Chondrocyte (in vitro differentiated cells): ENCODE data around the gene SNRK. TPM values are rescaled to one million over a fixed set of nuclear protein-coding genes. Genes with fewer than 3 reads are reported as not detected.
A peak's percentile ranks its signal among the peaks of the same experiment; 100 is the strongest.

Experiments
- DNase-seq: peaks from one replicate; pipeline ENCODE4 v3.0.0; 2021; ENCODE audit warnings: mixed read lengths, low spot score
- H3K27ac Mint-ChIP-seq: one replicate; pipeline ENCODE4 v1.8.0; 2021; ENCODE audit warnings: mild to moderate bottlenecking, moderate library complexity, mixed read lengths; ENCODE audit not compliant: unreplicated experiment
- H3K27me3 Mint-ChIP-seq: 2 replicates; pipeline ENCODE4 v1.8.0; 2021; ENCODE audit warnings: low read depth, mixed read lengths
- H3K36me3 Mint-ChIP-seq: 2 replicates; pipeline ENCODE4 v1.8.0; 2021; ENCODE audit warnings: low read depth, mixed read lengths
- H3K4me1 Mint-ChIP-seq: 2 replicates; pipeline ENCODE4 v1.8.0; 2021; ENCODE audit warnings: low read depth, mild to moderate bottlenecking, mixed read lengths
- H3K4me3 Mint-ChIP-seq: one replicate; pipeline ENCODE4 v1.8.0; 2021; ENCODE audit warnings: mild to moderate bottlenecking, moderate library complexity, mixed read lengths; ENCODE audit not compliant: unreplicated experiment
- H3K9me3 Mint-ChIP-seq: 2 replicates; pipeline ENCODE4 v1.8.0; 2021; ENCODE audit warnings: low read depth, mixed read lengths
- total RNA-seq: library from RNA; stranded (reverse); gene quantifications from 3 replicates; pipeline ENCODE4 v1.2.1, GENCODE V29; 2021
- TF ChIP-seq, protein P1 (sequence below): fragments of 200-600 bp; sonication (generic); IDR thresholded peaks from 2 replicates; pipeline ENCODE4 v1.5.0; 2021; ENCODE audit warnings: antibody characterized with exemption, mild to moderate bottlenecking, moderate library complexity

Gene SNRK
- total RNA-seq, 1 donor from 2014 or later: 18.1 TPM

DNA sequence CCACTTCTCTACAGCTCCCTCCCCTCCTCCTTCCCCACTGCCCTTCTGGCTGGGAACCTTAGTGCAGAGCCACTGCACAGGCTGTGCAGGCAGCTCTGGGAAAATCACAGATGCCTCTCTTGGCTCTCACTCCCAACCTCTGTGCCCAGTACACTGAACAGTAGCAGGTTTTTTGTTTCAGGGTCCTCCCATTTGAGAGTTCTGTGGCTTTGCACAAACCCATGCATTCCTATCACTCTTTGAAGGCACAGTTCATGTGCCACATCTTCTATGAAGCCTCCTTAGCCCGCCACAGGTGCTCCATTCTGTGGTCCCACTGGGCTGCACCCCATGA, 103.9 kb downstream of the SNRK start:
- TF ChIP-seq, protein P1, sequence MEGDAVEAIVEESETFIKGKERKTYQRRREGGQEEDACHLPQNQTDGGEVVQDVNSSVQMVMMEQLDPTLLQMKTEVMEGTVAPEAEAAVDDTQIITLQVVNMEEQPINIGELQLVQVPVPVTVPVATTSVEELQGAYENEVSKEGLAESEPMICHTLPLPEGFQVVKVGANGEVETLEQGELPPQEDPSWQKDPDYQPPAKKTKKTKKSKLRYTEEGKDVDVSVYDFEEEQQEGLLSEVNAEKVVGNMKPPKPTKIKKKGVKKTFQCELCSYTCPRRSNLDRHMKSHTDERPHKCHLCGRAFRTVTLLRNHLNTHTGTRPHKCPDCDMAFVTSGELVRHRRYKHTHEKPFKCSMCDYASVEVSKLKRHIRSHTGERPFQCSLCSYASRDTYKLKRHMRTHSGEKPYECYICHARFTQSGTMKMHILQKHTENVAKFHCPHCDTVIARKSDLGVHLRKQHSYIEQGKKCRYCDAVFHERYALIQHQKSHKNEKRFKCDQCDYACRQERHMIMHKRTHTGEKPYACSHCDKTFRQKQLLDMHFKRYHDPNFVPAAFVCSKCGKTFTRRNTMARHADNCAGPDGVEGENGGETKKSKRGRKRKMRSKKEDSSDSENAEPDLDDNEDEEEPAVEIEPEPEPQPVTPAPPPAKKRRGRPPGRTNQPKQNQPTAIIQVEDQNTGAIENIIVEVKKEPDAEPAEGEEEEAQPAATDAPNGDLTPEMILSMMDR: no peak
- H3K4me1 Mint-ChIP-seq: peaks cover 28% of the 10 kb centered on the region

DNA sequence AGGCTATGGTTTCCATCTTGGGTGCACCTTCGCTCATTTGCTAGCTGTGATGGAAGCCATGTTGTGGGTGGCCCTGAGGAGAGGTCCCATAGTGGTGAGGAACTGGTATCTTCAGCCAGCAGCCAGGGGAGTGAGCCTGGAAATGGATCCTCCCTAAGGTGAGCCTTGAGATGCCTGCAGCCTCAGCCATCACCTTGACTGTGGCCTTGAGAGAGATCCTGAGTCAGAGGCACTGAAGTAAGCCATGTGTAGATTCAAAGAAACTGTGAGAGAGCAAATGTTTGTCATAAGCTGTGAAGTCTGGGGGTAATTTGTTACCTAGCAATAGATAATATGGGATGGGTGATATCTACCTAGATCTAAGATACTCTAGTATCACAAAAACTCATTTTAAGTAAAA, 105.3 kb downstream of the SNRK start:
- Mint-ChIP-seq H3K36me3 (no peaks in the 10 kb centered on the region), H3K27me3 (no peaks in the 10 kb centered on the region), H3K4me3 (no peak overlapping the region), H3K9me3 (no peaks in the 10 kb centered on the region), H3K27ac (no peak overlapping the region), H3K4me1 (peaks cover 28% of the 10 kb centered on the region)
- TF ChIP-seq, protein P1: no peak
- DNase-seq: no peak

More for the DNA sequence above, 103.9 kb downstream of the SNRK start:
- Mint-ChIP-seq H3K27ac (peak overlapping the region; percentile 37), H3K4me3 (no peak overlapping the region), H3K9me3 (peaks cover 4% of the 10 kb centered on the region), H3K27me3 (no peaks in the 10 kb centered on the region), H3K36me3 (peaks cover 2% of the 10 kb centered on the region)
- no peak for DNase-seq

DNA sequence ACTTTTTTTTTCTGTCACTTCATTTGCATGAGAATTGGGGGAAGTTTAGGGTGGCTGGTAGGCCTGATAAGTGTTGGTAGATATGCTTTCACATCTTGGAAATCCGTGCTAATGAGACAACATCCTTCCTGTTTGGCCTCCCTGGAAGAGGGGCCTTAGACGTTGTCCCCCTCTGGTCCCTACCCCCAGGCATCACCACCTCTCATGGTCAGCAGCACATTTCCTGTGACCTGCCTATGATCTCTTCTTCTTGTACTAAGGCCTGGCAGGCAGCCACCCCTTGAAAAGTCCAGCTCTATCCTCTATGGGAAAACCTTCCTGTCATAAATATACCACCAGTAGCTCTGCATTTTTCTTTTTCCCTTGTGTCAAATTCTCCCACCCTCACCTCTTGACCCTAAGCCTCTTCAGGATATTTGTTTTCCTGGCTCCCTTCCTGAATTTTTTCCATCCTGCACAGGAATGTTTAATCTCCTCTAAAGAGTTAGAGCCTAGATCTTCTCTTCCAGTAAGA, 107.8 kb downstream of the SNRK start:
- H3K4me1 Mint-ChIP-seq: peaks cover 28% of the 10 kb centered on the region
- H3K27me3 Mint-ChIP-seq: no peaks in the 10 kb centered on the region
- no peaks in the 10 kb centered on the region for H3K9me3 Mint-ChIP-seq
- H3K36me3 Mint-ChIP-seq: no peaks in the 10 kb centered on the region
- no peak overlapping the region for H3K4me3 Mint-ChIP-seq
- no peak for DNase-seq
- no peak overlapping the region for H3K27ac Mint-ChIP-seq
- TF ChIP-seq, protein P1: no peak

DNA sequence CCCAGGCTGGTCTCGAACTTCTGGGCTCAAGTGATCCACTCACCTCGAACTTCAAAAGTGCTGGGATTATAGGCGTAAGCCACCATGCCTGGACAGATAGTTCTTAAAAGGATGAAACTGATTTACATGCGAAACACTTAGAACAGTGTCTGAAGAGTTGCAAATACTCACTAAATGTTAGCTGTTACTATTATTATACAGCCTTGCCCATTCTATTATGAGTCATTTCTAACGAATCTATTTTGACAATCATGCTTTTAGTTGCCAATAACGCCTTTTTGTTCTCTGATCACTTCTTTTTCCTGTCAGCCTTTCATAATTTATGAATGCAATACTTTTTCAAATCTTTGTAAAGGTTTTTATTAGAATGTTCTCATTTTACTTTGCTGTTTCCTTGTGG, 112.7 kb downstream of the SNRK start:
- Mint-ChIP-seq H3K9me3 (no peaks in the 10 kb centered on the region), H3K4me3 (no peak overlapping the region), H3K27ac (no peak overlapping the region), H3K4me1 (peaks cover 14% of the 10 kb centered on the region), H3K27me3 (no peaks in the 10 kb centered on the region), H3K36me3 (no peaks in the 10 kb centered on the region)
- TF ChIP-seq, protein P1: no peak
- no peak for DNase-seq

DNA sequence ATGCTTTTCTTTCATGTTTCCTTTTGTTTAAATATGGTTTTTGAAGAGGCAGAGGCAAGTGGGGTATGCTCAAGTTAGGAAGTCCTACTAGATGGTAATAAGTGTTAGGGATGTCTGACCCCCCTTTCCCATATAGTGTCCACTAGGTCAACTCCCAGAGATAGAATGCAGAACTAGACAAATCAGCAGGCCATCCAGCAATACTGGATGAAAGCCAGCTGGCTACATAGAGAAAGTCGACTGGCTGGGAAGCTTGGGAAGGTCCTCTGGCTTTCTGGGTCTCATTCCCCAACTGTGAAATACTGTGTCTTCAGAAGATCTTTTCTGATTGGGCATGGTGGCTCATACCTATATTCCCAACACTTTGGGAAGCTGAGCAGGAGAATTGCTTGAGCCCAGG, 113.8 kb downstream of the SNRK start:
- Mint-ChIP-seq H3K36me3 (no peaks in the 10 kb centered on the region), H3K27me3 (no peaks in the 10 kb centered on the region), H3K27ac (no peak overlapping the region), H3K9me3 (no peaks in the 10 kb centered on the region), H3K4me3 (no peak overlapping the region), H3K4me1 (peaks cover 4% of the 10 kb centered on the region)
- TF ChIP-seq, protein P1: no peak
- no peak for DNase-seq

Other genes with a start within 250 kb of the SNRK start
- gene POMGNT2, start 180.5 kb upstream of the SNRK start, total RNA-seq: 14.0 to 17.3 TPM (median 14.3 TPM) in 3 replicates